Activated effector memory CD4-positive, alpha-beta T cell treated with anti-CD3 and anti-CD28 coated beads, Interleukin-2, amount 50 U/mL, for 16 hours (primary cell): ENCODE results near the gene UBTD1.

Experiments used
- DNase-seq: peaks from one replicate; pipeline ENCODE4 v3.0.0-alpha.2; 2020

Gene UBTD1

DNA sequence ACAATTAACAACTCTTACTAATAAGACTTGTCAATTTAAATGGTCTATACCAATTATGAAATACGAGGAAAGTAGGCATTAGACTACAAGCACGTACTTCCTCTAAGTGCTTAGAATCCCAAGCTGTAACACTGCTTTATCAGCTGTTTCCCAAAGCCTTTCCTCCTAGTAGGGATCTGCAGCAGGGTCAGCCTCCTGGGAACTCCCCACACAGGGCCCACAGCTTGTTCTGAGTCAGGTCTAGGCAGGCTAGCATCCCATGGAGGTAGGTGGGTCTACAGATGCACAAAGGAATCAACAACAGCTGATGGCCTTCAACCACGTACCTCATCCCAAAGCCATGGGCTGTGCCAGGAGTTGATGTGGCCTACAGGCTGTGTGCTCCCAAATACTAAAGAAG, 15.2 kb upstream of the UBTD1 start:
- no peak for DNase-seq

GRCh38 chr10:97483921-97484320, 14.8 kb upstream of the UBTD1 start:
- DNase-seq: no peak

DNA sequence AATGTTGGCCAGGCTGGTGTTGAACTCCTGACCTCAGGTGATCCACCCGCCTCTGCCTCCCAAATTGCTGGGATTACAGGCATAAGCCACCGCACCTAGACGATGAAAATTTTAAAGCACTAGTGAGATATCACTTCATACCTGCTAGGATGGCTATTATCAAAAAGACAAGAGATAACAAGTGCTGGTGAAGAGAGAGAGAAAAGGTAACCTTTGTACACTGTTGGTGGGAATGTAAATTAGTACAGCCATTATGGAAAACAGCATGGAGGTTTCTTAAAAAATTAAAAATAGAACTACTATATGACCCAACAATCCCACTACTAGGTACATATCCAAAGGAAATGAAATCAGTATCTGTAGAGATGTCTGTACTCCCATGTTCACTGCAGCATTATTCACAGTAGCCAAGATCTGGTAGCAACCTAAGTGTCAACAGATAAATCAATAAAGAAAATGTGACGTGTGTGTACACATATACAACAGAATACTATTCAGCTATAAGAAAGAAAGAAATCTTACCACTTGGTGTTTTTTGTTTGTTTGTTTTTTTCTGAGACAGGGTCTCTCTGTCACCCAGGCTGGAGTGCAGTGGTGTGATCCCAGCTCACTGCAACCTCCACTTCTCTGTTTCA, 13.0 kb upstream of the UBTD1 start:
- no peak for DNase-seq

DNA sequence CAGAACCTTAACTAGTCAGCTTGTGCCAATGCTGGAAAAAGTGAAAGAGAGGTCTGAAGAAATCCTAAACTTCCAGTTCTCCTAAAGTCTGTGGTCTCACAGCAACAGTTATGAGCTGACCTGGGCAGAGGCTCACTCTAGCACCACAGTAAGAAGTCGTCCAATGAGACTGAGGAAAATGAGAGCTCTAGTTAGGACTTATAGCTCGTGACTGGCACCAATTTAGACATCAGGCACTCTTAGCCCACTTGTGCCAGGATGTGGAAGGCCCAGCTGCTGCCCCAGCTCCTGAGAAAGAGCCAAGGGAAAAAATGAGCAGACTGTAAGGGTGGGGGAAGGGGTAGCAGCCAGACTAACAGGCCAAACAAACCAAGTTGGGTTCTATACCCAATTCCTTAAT, 8.1 kb upstream of the UBTD1 start:
- no peak for DNase-seq

GRCh38 chr10:97494151-97494550, 4.6 kb upstream of the UBTD1 start:
- no peak for DNase-seq

DNA sequence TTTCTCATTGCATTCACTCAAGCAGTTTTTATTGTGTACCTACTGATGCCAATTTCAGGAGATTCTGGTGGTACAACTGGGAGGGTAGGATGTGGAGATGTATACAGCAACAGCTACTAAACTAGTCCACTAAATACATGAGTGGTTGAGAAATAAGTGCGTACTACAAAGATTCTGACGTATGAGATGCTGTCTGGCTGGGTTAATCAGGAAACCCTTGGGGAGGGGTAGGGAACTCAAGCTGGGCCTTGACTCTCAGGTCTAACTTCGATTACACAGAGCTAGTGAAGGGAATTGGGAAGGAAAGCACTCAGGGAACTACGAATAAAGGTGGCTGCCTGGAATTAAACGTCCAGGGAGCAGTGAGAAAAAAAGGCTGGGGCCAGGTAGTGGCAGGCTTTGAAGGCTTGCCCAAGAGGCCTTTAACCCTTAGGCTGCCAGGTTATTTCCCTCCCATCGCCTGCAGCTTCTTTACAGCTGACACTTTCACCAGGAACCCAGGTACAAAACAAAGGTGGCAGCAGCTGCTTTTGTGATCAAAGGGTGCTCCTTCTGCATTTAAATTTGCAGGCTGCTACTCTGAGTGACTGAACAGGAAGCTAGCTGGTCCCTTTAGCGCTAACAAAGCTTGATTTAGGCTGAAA, 3.7 kb upstream of the UBTD1 start:
- no peak for DNase-seq

GRCh38 chr10:97497572-97498075, 1.1 kb upstream of the UBTD1 start:
- peak; percentile 90 for DNase-seq

DNA sequence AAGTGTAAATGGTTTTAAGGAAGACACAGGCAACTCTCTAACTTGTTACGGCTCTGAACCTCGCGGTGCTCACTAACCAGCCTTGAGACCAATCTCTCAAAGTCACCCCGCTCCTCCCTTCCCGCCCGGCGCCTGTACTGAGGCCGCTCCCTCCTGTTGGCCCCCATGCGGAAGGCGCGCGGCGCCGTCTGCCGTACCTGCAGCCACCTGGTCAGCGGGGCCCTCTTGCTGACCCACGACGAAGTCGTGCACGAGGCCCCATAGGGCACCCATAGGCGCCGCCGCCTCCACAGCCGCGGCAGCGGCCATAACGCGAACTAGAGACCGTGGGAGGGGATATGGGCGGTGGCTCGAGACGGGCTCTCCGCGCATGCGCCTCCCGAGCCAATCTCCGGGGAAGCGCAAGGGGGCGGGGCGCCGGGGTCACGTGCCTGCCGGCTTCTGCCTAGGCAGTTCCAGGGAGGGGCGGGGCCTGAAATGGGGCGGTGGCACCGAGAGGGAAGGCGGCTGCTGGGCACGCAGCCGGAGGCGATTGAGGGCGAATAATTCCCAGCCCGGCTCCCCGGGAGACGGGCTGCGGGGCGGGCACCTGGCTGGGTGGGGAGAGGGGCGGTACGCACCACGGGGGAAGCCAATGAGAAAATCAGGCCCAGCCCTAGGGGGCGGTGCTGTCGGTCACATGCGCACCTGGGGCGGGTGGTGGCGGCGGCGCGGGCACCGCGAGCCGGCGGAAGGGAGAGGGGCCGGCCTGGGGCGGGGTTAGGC, 466 bp upstream of the UBTD1 start, which contains the start of gene MMS19:
Gene MMS19, minus strand, starts transcription at position 347 of the 765 bp plus-strand sequence. Its CDS starts 38 bp downstream, at position 309.
- DNase-seq: peak; percentile 100

- no peak for DNase-seq
Observed at GRCh38 chr10:97499561-97500296, 1.0 kb downstream of the UBTD1 start.

GRCh38 chr10:97500297-97500575, 1.5 kb downstream of the UBTD1 start:
- DNase-seq: peak; percentile 22

DNA sequence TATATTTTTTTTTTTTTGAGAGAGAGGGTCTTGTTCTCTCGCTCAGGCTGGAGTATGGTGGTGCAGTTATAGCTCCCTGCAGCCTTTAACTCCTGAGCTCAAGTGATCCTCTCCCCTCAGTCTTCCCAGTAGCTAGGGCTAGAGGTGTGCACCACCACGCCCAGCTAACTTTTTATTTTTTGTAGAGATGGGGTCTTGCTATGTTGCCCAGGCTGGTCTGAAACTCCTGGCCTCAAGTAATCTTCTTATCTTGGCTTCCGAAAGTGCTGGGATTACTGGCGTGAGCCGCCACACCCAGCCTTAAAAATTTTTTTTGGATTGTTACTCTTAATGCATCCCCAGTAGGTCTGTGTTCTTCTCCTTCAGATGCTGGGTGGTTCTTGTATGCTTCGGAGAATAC, 4.2 kb downstream of the UBTD1 start:
- DNase-seq: no peak

DNA sequence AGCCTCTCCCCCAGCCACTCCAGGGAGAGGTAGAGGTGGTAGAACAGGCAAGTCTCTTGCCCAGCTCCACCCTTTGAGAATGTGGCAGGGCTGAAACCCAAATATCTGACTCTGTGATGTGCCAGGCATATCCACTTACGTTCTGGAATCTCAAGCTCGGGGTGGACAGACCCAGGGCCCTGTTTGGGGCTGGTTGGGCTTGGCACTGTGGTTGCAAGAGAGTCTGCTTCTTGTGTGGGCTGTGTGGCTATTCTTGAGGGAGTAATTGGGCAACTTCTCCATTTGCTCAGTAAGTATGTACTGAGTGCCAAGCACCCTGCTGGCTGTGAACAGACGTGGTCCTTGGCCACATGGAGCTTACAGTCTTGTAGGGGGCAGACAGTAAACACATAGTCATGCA, 4.7 kb downstream of the UBTD1 start:
- no peak for DNase-seq

GRCh38 chr10:97505152-97505551, 6.4 kb downstream of the UBTD1 start:
- DNase-seq: no peak

DNA sequence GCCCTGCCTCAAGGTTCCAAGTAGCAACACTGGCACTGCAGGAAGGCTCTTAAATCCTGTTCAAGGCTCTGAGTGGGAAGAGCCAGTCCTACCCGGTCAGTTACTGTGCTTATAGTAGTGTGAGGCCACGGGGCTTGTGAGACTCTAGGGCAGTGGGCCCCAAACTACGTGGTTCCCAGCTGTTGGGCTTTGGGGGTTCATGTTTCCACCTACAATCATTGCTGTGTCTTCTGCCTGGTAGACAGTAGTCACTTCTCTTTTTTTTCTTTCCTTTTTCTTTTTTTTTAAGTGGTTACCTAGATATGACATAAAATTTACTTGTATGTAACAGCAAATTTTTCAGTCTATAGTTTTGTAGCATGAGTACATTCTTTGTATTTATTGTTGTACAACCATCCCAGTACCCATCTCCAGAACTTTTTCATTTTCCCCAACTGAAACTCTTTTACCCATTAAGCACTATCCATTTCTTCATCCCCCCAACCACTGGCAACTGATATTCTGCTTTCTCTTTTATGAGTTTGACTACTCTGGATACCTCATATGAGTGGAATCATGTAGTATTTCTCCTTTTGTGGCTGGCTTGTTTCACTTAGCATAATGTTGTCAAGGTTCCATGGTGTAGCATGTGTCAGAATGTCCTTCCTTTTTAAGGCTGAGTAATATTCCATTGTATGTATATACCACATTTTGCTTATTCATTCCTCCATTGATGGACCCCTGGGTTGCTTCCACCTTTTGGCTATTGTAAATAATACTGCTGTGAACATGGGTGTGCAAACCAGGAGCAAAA, 7.7 kb downstream of the UBTD1 start:
- DNase-seq: no peak

DNA sequence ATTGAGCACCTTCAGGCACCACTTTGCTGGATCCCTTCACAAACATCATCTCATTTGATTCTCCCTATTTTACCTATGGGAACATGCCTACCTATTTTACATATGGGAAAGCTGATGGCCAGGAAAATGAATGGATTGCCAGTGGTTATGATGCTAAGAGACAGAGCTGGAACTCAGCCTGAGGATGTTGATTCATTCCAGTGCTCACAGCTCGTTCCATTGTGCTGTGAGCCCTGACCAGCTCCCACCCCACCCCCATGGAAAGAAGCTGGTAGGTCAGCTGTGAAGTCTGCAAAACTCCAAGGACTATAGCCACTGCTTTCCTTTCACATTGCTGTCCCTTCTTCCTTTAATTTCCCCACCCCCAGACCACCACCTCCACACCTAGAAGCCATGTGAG, 9.6 kb downstream of the UBTD1 start:
- no peak for DNase-seq

- peak; percentile 22 for DNase-seq
Observed at GRCh38 chr10:97509120-97509680, 10.5 kb downstream of the UBTD1 start.

GRCh38 chr10:97510686-97511085, 12.0 kb downstream of the UBTD1 start:
- no peak for DNase-seq

GRCh38 chr10:97511711-97512440, 13.2 kb downstream of the UBTD1 start:
- peak; percentile 33 for DNase-seq

DNA sequence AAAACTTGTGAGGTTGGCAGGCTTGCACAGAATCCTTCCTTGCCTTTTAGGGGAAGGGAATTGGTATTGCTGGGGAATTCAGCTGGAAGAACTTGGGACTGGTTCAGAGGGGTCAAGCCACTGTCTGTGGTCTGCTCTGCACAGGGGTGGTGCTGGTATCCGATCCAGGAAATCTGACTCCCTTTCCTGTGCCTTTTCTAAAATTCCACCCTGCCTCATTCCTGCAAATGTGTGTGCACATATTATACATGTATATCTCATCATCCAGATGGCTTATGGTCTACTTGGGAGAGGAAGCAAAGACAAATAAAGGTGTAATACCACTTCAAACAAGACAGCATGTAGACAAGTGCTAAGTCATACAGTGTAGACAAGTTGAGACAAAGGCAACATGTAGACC, 14.3 kb downstream of the UBTD1 start:
- DNase-seq: no peak

GRCh38 chr10:97514344-97514743, 15.6 kb downstream of the UBTD1 start:
- DNase-seq: peak; percentile 36

- no peak for DNase-seq
Observed at GRCh38 chr10:97515271-97515978, 16.7 kb downstream of the UBTD1 start.
